GM21447 (cell line): ENCODE results near the gene IGF2.

Experiments used
- ATAC-seq: cut with Tn5 transposase; IDR thresholded peaks from one replicate; pipeline ENCODE4 v1.9.1; 2021; ENCODE audit not compliant: unreplicated experiment

The IGF2 gene

DNA sequence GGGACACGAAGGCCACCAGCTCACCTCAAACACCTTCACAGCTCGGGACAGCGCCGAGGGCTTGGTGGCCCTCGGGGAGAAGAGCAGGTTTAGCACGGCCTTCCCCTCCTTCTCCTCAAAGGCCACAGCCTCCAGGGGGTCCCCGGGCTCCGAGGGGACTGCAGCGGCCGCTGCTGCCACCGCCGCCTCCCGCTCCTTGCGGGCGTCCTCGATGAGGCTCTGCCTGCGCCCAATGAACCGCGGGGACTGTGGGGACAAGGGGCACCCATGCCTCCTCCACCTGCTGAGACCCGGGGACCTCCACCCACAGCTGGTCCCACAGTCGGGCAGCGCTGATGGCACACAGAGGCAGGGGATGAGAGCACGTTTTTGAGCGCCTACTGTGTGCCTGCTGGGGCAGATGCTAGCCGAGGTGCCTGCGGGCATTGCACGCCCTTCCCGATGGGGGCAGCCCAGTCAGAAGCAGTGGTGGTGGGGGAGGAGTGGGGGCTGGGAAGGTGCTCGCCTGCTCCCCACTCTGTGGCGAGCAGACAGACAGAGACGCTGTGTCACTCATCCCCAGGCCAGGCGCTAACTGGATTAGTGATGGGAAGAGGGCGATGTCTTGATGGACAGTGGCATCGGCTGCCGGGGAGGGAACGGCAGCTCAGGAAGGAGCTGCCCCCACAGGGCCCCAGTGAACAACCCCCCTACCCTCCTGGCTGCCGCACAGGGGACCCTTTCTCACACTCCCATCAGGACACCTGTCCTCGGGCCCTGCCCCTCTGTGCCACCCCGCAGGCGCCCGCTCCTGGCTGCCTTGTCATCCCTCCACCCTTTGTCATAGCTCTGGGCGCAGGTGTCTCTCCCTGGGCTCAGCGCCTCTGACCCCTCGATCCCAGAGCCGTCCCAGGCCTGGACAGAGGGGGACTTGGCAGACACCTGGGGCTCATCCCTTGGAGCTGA lies 30.7 kb upstream of the IGF2 start:
- no peak for ATAC-seq

DNA sequence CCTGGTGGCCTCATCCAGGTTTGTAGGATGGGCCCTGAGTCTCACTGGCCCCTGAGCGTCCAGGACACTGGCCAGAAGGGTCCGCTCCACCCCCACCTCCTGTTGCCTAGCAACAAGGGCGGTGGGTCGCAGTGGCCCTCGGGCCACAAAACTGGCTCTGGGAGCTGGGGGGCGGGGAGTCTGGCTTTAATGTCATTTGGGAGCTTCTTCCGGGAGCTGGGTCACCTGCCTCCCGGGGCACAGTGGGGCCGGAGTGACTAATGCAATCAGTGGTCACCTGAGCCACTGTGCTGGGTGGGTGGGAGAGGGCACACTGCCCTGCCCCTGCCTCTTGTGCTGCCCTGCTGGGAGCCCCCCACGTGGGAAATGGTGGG lies 29.8 kb upstream of the IGF2 start:
- ATAC-seq: no peak

DNA sequence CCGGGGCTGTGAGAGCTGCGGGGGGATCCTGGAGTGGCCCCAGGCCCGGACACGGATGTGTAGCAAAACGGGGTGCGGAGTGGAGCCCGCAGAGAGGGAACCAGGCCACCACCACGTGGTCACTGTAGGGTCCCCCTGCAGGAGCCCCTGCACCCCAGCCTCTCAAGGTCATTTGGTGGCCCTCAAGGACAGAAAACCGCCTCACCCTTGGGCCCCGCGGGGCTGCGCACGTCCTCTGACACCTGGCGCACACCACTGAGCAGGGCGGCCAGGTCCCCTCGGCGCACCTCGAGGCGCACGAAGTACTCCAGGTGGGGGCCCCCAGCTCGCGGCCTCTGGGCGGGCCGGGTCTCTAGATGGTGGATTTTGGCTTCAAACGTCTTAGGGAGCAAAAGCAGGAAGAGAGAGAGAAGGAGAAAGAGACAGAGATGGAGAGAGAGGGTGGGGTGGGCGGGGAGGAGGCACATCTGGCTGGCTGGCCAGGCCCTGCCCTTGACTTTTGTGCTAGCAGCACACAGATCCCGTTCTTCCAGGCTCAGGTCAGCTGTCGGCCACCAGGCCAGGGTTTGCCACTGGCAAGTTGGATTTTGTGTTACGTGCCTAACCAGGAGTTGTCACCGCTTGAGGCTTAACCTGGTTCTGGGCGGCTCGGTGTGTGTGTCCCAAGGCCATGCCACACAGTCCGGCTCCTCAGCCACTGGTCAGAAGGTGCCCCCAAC lies 29.3 kb upstream of the IGF2 start:
- no peak for ATAC-seq

DNA sequence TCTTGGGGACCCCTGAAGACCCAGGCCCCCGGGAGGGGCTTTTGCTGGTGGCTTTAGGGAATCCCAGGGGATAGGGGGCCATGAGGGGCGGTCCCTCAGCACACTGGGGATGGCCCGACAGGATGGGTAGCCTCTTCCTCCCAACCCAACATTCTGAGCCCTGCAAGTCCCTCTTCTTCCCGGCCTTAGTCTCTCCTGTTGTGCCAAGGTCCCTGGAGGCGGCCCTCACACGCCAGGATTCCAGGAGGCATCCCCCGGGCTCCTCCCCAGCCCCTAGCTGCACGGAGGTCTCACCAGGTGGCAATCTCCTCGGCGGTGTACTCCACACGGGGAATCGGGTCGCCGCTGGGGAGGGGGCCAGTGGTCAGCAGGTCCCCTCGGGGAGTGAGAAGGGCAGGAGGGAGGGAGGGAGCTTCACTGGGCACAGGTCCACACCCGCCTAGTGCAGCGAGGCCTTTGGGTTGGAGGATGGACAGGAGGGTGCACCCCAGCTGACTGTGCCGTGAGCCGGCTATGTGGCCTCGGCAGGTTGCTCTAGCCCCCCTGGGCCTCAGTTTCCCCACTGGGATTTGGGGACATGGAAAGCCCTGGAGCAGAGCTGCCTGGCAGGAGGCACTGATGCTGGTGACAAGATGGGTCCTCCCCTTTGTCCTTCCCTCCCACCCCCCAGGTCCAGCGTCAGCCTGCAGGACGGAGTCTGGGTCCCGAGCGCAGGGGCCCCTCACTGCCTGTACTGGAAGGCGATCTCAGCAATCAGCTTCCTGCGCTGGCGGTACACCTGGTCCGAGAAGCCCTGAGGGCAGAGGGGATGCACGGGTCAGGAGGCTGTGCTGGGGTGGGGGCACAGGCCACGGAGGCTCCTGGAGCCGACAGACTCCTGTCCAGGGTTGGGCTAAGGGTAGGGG lies 28.2 kb upstream of the IGF2 start:
- ATAC-seq: no peak

DNA sequence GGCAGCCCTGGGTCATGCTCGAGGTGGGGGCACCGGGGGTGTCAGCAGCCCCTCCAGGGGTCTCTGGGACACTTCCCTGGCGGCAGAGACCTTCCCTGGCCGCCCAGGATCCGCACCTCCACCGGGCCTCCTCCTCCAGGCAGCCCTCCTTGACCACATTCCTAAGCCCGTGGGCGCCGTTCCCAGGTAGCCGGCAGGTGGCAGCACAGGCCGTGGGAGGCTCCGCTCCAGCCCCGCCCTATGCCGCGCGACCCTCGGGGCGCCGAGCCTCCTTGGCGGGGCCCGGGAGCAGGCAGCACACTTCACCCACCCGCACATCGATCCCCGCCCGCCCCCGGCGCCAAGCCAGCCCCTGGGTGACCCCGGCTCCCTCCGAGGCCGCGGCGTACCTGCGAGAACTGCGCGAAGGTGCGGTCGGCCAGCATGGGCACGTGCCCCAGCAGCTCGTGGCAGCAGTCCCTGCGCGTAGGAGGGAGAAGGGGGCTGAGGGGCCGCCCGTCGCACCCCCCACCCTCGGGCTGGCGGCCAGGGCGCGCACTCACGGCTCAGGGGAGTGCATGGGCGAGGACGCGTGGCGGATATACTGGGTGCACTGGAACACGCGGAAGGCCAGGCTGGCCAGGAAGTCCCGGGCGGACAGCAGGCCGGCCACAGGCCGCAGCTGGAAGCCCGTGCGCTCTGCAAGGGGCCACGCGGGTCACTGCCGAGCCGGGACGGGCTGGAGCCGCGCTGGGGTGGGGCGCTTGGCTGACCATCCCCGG lies 27.1 kb upstream of the IGF2 start:
- no peak for ATAC-seq

DNA sequence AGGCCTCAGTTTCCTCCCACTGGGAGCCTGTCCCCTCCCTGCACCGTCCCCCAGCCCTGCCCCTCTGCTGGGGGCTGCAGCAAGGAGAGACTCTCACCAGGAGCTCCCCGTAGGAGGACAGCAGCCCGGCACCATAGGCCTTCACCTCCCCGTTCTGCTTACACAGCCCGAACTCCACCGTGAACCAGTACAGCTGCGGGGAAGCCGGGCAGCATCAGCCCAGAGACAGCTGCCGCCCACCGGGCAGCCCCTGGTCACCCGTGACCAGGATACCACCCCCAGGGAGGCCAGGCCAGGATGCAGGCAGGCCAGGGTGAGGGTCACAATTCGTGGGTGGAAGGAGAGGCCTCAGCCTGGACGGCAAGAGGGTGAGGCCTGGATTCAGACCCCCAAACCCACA lies 26.4 kb upstream of the IGF2 start:
- ATAC-seq: no peak

DNA sequence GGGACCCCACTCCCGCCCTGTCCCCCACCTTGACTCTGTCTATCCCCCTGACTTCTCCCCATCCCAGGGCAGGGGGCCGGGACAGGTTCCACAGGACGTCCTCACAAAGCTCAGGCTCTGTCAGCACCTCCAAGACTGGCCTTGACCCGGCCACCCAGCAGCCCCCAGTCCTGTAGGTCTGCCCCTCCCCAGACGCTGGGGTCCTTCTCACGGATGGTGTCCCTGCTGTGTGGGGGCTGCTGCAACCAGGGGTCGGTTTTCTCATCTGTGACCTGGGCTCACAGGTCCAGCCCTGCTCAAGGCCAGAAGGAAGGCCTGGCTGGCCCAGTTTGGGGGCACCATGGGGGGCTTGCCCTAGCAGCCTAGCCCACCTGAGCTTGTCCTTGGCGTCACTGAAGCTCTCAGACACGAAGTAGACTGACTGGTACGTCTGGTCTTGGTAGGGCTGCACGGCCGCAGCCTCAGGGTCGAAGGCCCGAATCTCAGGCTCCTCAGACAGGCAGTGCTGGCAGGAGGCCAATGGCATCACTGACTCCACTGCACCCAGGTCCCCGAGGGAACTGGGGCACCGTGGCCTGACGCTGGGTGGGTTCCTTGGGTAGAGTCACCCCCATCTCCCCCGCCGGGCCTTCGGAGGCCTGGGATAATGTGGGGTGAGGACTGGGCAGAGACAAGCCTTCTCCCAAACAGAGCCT lies 25.8 kb upstream of the IGF2 start:
- ATAC-seq: no peak

DNA sequence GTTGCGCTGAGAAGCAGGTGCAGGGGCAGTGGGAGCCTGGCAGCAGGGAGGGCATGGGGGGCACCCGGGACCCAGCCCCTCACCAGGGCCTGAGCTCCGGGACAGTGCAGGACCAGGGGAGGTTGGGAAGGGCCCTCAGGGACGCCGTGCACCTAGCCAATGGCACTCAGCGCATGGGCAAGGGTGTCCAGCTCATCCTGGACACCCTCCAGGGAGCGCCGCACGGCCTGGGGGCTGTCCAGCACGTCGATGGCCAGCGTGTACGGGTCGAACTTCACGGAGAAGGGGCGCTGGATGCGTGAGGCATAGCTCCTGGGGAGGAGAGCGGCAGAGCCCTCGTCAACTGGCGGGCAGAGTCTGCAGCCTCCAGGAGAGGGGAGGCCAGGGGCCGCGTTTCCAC lies 24.9 kb upstream of the IGF2 start:
- no peak for ATAC-seq

DNA sequence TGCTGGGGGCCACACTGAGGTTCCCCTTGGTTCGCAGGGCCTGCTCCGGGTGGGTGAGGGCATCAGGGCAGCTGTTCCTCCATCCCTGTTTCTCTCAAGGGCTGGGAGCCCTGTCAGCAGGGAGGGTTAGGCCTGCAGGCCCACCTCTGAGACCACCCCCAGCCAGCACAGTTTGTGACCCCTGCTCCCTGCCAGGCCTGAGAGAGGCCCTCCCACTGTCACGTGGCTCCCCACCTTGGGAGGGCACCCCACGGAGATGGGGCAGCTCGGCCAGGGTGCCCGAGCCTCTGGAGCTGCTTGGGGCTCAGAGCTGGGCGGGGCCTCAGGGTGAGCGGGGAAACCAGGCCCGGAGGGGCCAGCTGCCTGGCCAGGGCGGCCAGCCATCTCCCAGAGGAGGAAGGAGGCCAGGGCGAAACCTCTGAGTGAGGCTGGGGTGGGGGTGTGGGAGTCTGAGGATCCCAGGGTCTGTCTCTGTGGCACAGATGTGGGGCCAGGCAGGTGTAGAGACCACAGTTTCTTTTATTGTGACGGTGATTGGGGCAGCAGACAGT lies 24.3 kb upstream of the IGF2 start:
- no peak for ATAC-seq

DNA sequence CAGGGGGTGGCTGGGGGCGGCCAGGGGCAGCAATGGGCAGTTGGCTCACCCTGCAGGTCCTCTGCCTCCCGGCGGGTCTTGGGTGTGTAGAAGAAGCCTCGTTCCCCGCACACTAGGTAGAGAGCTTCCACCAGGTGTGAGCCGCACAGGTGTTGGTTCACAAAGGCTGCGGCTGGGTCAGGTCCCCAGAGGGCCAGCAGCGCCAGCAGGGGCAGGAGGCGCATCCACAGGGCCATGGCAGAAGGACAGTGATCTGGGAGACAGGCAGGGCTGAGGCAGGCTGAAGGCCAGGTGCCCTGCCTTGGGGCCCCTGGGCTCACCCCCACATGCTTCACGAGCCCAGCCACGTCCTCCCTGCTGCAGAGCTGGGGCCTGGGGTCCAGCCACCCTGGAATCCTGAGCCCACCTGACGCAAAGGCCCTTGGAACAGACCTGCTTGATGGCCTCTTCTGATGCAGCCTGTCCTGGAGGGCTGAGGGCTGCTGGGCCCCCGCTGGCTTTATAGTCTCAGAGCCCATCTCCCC lies 21.6 kb upstream of the IGF2 start, which contains the start of gene INS:
Gene INS, minus strand, starts transcription at position 474 of the 524 bp plus-strand sequence. Its CDS starts 238 bp downstream, at position 236.
- ATAC-seq: no peak

DNA sequence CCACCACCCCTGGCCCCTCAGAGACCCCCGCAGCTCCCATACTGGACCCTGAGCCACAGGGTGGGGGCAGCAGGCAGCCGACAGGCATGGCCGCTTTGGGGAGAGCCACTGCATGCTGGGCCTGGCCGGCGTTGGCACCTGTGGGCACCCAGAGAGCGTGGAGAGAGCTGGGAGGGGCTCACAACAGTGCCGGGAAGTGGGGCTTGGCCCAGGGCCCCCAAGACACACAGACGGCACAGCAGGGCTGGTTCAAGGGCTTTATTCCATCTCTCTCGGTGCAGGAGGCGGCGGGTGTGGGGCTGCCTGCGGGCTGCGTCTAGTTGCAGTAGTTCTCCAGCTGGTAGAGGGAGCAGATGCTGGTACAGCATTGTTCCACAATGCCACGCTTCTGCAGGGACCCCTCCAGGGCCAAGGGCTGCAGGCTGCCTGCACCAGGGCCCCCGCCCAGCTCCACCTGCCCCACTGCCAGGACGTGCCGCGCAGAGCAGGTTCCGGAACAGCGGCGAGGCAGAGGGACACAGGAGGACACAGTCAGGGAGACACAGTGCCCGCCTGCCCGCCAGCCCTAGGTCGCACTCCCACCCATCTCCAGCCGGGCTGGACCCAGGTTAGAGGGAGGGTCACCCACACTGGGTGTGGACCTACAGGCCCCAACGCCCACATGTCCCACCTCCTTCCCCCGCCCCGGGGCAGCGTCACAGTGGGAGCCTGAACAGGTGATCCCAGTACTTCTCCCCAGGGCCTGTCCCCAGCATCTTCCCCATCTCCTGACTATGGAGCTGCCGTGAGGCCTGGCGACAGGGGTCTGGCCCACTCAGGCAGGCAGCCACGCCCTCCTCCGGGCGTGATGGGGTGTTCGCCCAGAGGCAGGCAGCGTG lies 20.6 kb upstream of the IGF2 start:
- ATAC-seq: no peak

DNA sequence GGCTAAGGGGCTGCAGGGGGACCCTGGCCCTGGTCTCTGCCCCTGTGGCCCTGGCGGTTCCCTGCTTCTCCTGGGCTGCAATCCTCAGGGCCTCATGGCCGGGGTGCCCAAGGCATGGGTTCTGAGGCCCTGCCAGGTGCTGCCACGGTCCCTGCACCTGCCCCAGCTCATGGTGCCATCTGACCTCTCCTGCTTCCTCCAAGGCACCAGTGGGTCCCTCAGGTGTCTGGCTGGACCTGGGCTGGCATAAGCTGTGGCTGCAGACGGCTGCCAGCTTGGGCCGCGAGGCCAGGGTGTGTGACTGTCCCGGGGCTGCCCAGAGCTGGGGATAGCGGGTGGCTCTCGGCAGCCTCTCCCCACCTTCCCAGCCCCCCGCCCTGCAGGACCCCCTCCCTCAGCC lies 19.8 kb upstream of the IGF2 start:
- no peak for ATAC-seq

DNA sequence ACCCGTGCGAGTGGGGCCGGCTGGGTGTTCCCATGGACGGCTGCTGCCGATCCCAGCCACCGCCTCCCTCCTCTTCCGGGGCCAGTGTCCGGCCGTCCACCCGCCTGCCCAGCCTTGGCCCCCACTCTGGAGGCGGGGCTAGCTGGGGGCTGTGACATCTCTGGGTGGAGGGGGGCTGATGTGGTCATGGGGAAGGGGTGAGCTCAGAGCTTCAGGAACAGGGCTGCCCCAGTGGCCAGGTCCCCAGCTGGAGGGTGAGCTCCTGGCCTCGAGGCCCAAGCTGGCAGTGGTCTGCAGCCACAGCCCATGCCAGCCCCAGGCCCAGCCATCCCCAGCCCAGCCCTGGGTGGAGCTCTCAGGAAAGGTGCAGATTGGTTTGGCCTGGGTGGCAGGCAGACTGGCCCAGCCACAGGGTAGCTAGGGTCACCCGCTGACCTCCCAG lies 19.1 kb upstream of the IGF2 start:
- no peak for ATAC-seq

DNA sequence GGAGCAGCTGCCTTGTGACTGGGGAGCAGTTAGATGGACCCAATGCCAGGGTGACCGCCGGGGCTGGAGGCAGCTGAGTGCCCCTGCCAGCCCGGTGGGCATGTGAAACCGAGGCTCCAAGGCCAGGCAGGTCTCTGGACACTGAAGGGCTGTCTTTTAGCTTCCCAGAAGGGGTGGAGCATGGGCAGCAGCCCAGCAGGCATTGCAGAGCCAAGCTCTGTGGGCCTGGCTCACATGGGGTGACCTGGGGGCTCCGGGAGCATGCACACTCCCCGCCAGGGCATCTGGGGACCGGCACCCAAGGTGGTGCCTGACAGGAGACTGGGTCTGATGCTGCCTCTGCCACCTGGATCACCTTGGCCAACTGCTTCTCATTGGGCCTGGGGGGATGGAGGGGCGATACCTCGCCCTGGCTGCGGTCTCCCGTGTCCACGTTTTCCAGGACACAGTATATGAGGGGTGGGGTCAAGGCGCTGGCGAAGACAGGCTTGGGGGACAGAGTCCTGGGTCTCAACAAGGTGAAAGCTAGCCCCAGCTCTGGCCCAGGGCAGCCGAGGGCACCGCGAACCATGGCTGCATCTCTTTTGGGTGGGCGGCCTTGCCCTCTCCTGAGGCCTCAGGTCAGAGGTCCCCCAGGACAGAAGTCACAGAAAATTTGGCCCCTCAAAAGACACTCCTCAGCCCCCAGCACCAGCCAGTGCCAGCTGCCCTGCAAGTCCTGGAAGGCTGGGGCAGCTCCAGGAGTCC lies 18.3 kb upstream of the IGF2 start:
- ATAC-seq: no peak

DNA sequence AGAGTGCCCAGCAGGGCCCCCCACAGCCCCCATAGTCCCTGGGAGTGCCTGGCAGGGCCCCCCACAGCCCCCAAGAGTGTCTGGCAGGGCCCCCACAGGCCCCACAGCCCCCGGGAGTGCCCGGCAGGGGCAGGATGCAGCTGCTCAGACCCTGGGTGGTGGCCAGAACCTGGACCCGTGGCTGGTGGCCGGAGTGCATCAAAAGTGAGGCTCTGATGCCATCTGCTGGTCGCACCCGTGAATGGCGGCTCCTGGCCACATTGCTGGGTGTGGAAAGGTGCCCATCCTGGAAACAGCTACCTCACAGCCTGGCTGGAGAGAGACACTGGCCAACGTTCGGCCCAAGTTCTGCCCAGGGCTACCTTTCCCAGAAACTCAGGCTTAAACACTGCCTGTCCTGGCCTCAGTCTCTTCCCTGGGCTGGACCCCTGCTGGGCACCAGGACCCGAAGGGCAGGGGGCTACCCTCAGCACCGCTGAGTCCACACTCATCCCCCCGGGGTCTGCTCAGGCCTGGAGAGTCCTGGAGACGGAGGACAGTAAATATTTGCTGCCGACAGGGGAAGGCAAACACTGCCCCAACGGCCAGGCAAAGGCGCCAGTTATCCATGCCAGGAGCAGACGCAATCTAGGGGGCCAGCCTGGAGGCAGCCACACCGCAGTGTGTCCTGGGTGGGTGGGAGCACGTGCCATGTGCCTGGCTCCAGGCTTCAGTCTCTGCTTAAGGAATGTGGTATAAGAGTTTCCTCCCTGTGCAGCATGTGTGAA lies 17.4 kb upstream of the IGF2 start:
- ATAC-seq: no peak

DNA sequence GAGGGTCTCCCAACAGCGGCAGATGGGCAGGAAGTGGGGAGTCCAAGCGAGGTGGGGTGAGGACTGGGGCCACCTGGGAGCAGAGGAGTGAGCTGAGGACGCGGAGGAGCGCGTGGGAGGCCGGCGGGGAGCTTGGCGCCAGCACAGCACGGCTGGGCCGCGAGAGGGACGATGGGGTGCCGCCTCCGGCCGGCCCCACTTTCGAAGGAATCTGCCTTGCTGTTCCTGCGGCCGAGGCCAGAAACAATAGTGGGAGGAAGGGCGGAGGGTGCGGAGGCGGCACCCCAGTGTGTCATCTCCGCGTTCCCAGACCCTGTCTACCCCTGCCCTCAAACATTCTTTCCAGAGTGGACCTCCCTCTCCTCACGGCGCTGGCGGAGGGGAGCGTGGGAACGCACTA lies 16.3 kb upstream of the IGF2 start:
- ATAC-seq: no peak

DNA sequence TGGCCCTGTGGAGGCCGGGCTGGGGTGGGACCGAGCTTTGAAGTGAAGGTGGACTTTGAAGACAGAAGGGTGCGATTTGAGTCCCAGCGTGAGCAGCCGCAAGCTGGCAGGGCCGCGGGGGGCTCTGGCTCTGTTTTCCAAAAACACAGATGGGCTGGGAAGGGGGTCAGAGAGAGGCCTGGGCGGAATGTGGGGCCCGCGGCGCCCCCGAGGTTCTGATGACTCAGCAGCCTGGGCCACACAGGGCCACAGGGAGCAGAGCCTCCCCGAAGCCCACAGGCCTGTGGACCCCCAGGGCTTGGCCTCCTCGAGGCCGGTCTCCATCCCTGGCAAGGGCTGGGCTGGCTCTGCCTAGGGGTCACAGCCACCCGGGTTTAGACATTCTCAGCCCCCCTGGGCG lies 15.7 kb upstream of the IGF2 start:
- ATAC-seq: no peak
